ENCODE results near the gene FRMD6. TPM values are rescaled to one million over a fixed set of nuclear protein-coding genes. Genes with fewer than 3 reads are reported as not detected.

Gene FRMD6
- total and polyA plus RNA-seq, 9 of the 15 experiments (the other 6 are each of a cell fraction or from before 2014, with no cell fraction given): 0.11 to 0.92 (median 0.53) TPM

DNA sequence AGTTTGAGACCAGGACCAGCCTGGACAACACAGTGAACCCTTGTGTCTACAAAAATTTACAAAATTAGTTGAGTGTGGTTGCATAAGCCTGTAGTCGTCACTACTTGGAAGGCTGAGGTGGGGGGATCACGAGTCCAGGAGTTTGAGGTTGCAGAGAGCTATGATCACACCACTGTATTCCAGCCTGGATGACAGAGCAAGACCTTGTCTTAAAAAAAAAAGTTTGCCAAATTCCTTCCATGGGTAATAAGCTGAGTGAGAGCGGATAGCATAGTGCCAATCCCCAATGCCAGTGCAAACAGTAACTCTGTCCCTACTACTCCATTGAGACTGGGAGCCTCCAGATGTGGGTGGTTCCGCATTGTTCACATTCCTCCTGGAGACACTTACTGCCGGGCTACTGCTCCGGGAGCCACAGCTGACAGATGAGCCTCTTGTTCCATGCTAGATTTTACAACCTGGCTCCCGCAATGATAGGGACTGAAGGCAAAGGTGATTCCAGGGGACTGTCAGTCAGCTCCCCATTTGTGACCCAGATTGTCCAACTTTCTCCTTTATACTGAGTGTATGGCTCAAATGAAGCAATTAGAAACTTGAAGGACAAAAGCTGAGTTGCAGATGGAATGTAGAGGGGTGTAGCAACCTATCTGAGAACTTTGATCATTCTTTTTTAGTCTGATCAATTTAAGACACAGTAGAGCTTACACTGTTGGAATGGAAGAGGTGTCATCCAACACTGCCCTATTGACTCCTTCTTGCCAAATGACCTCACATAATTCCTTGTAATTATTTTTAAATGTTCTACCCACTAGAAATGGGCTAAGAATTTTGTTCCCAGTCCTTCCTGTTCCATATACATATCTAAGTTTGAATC is 13.4 kb upstream of the FRMD6 start (continued):
- TF ChIP-seq, protein P1, sequence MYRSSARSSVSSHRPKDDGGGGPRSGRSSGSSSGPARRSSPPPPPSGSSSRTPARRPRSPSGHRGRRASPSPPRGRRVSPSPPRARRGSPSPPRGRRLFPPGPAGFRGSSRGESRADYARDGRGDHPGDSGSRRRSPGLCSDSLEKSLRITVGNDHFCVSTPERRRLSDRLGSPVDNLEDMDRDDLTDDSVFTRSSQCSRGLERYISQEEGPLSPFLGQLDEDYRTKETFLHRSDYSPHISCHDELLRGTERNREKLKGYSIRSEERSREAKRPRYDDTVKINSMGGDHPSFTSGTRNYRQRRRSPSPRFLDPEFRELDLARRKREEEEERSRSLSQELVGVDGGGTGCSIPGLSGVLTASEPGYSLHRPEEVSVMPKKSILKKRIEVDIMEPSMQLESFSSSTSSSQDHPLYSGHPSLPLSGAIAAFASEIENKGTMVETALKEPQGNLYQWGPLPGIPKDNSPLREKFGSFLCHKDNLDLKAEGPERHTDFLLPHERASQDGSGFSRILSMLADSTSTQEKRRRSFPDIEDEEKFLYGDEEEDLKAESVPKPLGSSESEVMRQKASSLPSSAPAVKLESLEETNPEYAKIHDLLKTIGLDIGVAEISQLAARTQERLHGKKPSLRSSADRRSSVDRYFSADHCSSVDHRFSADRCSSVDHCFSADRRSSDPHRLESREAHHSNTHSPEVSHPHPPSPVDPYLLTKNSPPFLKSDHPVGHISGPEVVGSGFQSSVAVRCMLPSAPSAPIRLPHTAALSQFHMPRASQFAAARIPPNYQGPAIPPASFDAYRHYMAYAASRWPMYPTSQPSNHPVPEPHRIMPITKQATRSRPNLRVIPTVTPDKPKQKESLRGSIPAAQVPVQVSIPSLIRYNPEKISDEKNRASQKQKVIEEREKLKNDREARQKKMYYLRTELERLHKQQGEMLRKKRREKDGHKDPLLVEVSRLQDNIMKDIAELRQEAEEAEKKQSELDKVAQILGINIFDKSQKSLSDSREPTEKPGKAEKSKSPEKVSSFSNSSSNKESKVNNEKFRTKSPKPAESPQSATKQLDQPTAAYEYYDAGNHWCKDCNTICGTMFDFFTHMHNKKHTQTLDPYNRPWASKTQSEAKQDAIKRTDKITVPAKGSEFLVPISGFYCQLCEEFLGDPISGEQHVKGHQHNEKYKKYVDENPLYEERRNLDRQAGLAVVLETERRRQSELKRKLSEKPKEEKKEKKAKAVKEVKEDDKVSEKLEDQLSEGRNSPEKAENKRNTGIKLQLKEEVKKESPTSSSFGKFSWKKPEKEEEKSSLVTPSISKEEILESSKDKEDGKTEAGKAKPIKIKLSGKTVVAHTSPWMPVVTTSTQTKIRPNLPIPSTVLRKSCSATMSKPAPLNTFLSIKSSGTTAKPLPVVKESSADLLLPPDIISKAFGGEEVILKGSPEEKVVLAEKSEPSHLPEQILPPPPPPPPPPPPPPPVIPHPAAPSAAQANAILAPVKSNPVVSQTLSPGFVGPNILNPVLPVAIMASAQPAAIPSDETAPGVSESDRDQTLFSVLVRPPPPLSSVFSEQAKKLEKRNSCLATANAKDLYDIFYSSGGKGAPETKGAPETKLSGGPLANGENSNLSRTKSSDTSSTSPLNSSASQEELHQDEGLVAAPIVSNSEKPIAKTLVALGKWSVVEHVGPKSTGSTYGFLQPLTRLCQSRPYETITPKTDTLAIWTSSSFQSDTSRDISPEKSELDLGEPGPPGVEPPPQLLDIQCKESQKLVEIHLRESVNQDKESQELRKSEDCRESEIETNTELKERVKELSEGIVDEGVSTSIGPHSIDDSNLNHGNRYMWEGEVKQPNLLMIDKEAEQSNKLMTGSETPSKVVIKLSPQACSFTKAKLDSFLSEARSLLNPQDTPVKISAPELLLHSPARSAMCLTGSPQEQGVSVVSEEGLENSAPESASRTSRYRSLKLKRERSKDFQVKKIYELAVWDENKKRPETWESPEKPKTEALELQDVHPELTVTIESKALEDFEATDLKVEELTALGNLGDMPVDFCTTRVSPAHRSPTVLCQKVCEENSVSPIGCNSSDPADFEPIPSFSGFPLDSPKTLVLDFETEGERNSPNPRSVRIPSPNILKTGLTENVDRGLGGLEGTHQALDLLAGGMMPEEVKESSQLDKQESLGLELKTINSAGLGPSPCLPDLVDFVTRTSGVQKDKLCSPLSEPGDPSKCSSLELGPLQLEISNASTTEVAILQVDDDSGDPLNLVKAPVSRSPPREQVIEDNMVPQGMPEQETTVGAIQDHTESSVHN (IDR thresholded peaks at IDR 0.05; ENCODE audit: borderline replicate concordance in 1 of 2, low read depth in 1 of 2): no peak
- TF ChIP-seq EGR1 (conservative IDR thresholded peaks at IDR 0.05) (no peak), RBFOX2 (IDR thresholded peaks at IDR 0.05; ENCODE audit: low read depth, low read length) (no peak), BRF1 (IDR thresholded peaks at IDR 0.05; ENCODE audit: borderline replicate concordance, extremely low read depth, insufficient read length) (no peak), ELF2 (CRISPR knock-in tag; IDR thresholded peaks at IDR 0.05) (no peak)
- TF ChIP-seq, protein P2, sequence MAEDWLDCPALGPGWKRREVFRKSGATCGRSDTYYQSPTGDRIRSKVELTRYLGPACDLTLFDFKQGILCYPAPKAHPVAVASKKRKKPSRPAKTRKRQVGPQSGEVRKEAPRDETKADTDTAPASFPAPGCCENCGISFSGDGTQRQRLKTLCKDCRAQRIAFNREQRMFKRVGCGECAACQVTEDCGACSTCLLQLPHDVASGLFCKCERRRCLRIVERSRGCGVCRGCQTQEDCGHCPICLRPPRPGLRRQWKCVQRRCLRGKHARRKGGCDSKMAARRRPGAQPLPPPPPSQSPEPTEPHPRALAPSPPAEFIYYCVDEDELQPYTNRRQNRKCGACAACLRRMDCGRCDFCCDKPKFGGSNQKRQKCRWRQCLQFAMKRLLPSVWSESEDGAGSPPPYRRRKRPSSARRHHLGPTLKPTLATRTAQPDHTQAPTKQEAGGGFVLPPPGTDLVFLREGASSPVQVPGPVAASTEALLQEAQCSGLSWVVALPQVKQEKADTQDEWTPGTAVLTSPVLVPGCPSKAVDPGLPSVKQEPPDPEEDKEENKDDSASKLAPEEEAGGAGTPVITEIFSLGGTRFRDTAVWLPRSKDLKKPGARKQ (CRISPR knock-in tag; IDR thresholded peaks at IDR 0.05): no peak
- TF ChIP-seq, protein P3, sequence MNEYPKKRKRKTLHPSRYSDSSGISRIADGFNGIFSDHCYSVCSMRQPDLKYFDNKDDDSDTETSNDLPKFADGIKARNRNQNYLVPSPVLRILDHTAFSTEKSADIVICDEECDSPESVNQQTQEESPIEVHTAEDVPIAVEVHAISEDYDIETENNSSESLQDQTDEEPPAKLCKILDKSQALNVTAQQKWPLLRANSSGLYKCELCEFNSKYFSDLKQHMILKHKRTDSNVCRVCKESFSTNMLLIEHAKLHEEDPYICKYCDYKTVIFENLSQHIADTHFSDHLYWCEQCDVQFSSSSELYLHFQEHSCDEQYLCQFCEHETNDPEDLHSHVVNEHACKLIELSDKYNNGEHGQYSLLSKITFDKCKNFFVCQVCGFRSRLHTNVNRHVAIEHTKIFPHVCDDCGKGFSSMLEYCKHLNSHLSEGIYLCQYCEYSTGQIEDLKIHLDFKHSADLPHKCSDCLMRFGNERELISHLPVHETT (CRISPR knock-in tag; conservative IDR thresholded peaks at IDR 0.05 in 1 of 2, IDR thresholded peaks at IDR 0.05 in 1 of 2): no peak
- TF ChIP-seq, protein P4, sequence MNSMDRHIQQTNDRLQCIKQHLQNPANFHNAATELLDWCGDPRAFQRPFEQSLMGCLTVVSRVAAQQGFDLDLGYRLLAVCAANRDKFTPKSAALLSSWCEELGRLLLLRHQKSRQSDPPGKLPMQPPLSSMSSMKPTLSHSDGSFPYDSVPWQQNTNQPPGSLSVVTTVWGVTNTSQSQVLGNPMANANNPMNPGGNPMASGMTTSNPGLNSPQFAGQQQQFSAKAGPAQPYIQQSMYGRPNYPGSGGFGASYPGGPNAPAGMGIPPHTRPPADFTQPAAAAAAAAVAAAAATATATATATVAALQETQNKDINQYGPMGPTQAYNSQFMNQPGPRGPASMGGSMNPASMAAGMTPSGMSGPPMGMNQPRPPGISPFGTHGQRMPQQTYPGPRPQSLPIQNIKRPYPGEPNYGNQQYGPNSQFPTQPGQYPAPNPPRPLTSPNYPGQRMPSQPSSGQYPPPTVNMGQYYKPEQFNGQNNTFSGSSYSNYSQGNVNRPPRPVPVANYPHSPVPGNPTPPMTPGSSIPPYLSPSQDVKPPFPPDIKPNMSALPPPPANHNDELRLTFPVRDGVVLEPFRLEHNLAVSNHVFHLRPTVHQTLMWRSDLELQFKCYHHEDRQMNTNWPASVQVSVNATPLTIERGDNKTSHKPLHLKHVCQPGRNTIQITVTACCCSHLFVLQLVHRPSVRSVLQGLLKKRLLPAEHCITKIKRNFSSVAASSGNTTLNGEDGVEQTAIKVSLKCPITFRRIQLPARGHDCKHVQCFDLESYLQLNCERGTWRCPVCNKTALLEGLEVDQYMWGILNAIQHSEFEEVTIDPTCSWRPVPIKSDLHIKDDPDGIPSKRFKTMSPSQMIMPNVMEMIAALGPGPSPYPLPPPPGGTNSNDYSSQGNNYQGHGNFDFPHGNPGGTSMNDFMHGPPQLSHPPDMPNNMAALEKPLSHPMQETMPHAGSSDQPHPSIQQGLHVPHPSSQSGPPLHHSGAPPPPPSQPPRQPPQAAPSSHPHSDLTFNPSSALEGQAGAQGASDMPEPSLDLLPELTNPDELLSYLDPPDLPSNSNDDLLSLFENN (IDR thresholded peaks at IDR 0.05; ENCODE audit: low read depth in 2 of 2, low read length in 2 of 2): no peak
